Measurements from ENCODE around the gene FRMPD1. TPM values are rescaled to one million over a fixed set of nuclear protein-coding genes. Genes with fewer than 3 reads are reported as not detected.

FRMPD1 gene
- total RNA-seq, 1 donor from 2014 or later, result 0.67 TPM

GRCh38 chr9:37668116-37668601 is 17.4 kb downstream of the FRMPD1 start:
- no peak for DNase-seq (ENCODE audit: low spot score)
- ATAC-seq, result no peak
- intact Hi-C loops (cut with DNase I), result no loop called here

- intact Hi-C loops (cut with DNase I), result no loop called here
- ATAC-seq, result no peak
- DNase-seq (ENCODE audit: low spot score), result no peak
Measured at GRCh38 chr9:37669232-37669631, 18.5 kb downstream of the FRMPD1 start.

- no peak for ATAC-seq
- intact Hi-C loops (cut with DNase I), result no loop called here
- no peak for DNase-seq (ENCODE audit: low spot score)
Measured at GRCh38 chr9:37675661-37676060, 24.9 kb downstream of the FRMPD1 start.

- ATAC-seq (no peak), DNase-seq (ENCODE audit: low spot score) (no peak)
- intact Hi-C loops (cut with DNase I), result no loop called here
Measured at GRCh38 chr9:37676411-37676830, 25.7 kb downstream of the FRMPD1 start.

- ATAC-seq (no peak), DNase-seq (ENCODE audit: low spot score) (no peak)
- intact Hi-C loops (cut with DNase I), result no loop called here
Measured at GRCh38 chr9:37677435-37677834, 26.7 kb downstream of the FRMPD1 start.

GRCh38 chr9:37678789-37679273 is 28.1 kb downstream of the FRMPD1 start:
- DNase-seq (ENCODE audit: low spot score) (no peak), ATAC-seq (no peak)
- intact Hi-C loops (cut with DNase I), result no loop called here

GRCh38 chr9:37679649-37680402 is 29.1 kb downstream of the FRMPD1 start:
- ATAC-seq, result no peak
- intact Hi-C loops (cut with DNase I), result no loop called here
- no peak for DNase-seq (ENCODE audit: low spot score)

- ATAC-seq, result no peak
- DNase-seq (ENCODE audit: low spot score), result no peak
- intact Hi-C loops (cut with DNase I), result no loop called here
Measured at GRCh38 chr9:37682951-37683350, 32.2 kb downstream of the FRMPD1 start.

- ATAC-seq (no peak), DNase-seq (ENCODE audit: low spot score) (no peak)
- intact Hi-C loops (cut with DNase I), result no loop called here
Measured at GRCh38 chr9:37683531-37684371, 33.0 kb downstream of the FRMPD1 start.

- ATAC-seq (no peak), DNase-seq (ENCODE audit: low spot score) (no peak)
- intact Hi-C loops (cut with DNase I), result no loop called here
Measured at GRCh38 chr9:37692622-37693221, 42.0 kb downstream of the FRMPD1 start.

- ATAC-seq (no peak), DNase-seq (ENCODE audit: low spot score) (no peak)
- intact Hi-C loops (cut with DNase I), result no loop called here
Measured at GRCh38 chr9:37693260-37693659, 42.5 kb downstream of the FRMPD1 start.

GRCh38 chr9:37694355-37694754 is 43.6 kb downstream of the FRMPD1 start:
- intact Hi-C loops (cut with DNase I), result no loop called here
- no peak for ATAC-seq

GRCh38 chr9:37696528-37696927 is 45.8 kb downstream of the FRMPD1 start:
- intact Hi-C loops (cut with DNase I), result no loop called here
- no peak for ATAC-seq
- no peak for DNase-seq (ENCODE audit: low spot score)

More at GRCh38 chr9:37694355-37694754, 43.6 kb downstream of the FRMPD1 start:
- DNase-seq (ENCODE audit: low spot score), result no peak

GRCh38 chr9:37700131-37700530 is 49.4 kb downstream of the FRMPD1 start:
- DNase-seq (ENCODE audit: low spot score) (no peak), ATAC-seq (no peak)
- intact Hi-C loops (cut with DNase I), result no loop called here

- DNase-seq (ENCODE audit: low spot score) (no peak), ATAC-seq (no peak)
- intact Hi-C loops (cut with DNase I), result no loop called here
Measured at GRCh38 chr9:37700900-37701299, 50.1 kb downstream of the FRMPD1 start.

- ATAC-seq (no peak), DNase-seq (ENCODE audit: low spot score) (no peak)
- intact Hi-C loops (cut with DNase I), result no loop called here
Measured at GRCh38 chr9:37705787-37706186, 55.0 kb downstream of the FRMPD1 start.

GRCh38 chr9:37706290-37706689 is 55.5 kb downstream of the FRMPD1 start:
- DNase-seq (ENCODE audit: low spot score) (no peak), ATAC-seq (no peak)
- intact Hi-C loops (cut with DNase I), result no loop called here

GRCh38 chr9:37707748-37708147 is 57.0 kb downstream of the FRMPD1 start:
- DNase-seq (ENCODE audit: low spot score) (no peak), ATAC-seq (no peak)
- intact Hi-C loops (cut with DNase I), result no loop called here

- no peak for ATAC-seq
- intact Hi-C loops (cut with DNase I), result no loop called here
- no peak for DNase-seq (ENCODE audit: low spot score)
Measured at GRCh38 chr9:37710046-37710445, 59.3 kb downstream of the FRMPD1 start.

- intact Hi-C loops (cut with DNase I), result no loop called here
- DNase-seq (ENCODE audit: low spot score), result no peak
- no peak for ATAC-seq
Measured at GRCh38 chr9:37715260-37715659, 64.5 kb downstream of the FRMPD1 start.
